Chondrocyte (in vitro differentiated cells): ENCODE results near the gene BFSP2. TPM values are rescaled to one million over a fixed set of nuclear protein-coding genes. Genes with fewer than 3 reads are reported as not detected.

Experiments used
- DNase-seq: peaks from one replicate; pipeline ENCODE4 v3.0.0; 2021; ENCODE audit warnings: mixed read lengths, low spot score
- H3K27ac Mint-ChIP-seq: one replicate; pipeline ENCODE4 v1.8.0; 2021; ENCODE audit warnings: mild to moderate bottlenecking, moderate library complexity, mixed read lengths; ENCODE audit not compliant: unreplicated experiment
- H3K27me3 Mint-ChIP-seq: 2 replicates; pipeline ENCODE4 v1.8.0; 2021; ENCODE audit warnings: low read depth, mixed read lengths
- H3K36me3 Mint-ChIP-seq: 2 replicates; pipeline ENCODE4 v1.8.0; 2021; ENCODE audit warnings: low read depth, mixed read lengths
- H3K4me1 Mint-ChIP-seq: 2 replicates; pipeline ENCODE4 v1.8.0; 2021; ENCODE audit warnings: low read depth, mild to moderate bottlenecking, mixed read lengths
- H3K4me3 Mint-ChIP-seq: one replicate; pipeline ENCODE4 v1.8.0; 2021; ENCODE audit warnings: mild to moderate bottlenecking, moderate library complexity, mixed read lengths; ENCODE audit not compliant: unreplicated experiment
- H3K9me3 Mint-ChIP-seq: 2 replicates; pipeline ENCODE4 v1.8.0; 2021; ENCODE audit warnings: low read depth, mixed read lengths
- total RNA-seq: library from RNA; stranded (reverse); gene quantifications from 3 replicates; pipeline ENCODE4 v1.2.1, GENCODE V29; 2021
- TF ChIP-seq, protein P1 (sequence below): fragments of 200-600 bp; sonication (generic); IDR thresholded peaks from 2 replicates; pipeline ENCODE4 v1.5.0; 2021; ENCODE audit warnings: antibody characterized with exemption, mild to moderate bottlenecking, moderate library complexity

Gene BFSP2
- total RNA-seq, 1 donor from 2014 or later: not detected

DNA sequence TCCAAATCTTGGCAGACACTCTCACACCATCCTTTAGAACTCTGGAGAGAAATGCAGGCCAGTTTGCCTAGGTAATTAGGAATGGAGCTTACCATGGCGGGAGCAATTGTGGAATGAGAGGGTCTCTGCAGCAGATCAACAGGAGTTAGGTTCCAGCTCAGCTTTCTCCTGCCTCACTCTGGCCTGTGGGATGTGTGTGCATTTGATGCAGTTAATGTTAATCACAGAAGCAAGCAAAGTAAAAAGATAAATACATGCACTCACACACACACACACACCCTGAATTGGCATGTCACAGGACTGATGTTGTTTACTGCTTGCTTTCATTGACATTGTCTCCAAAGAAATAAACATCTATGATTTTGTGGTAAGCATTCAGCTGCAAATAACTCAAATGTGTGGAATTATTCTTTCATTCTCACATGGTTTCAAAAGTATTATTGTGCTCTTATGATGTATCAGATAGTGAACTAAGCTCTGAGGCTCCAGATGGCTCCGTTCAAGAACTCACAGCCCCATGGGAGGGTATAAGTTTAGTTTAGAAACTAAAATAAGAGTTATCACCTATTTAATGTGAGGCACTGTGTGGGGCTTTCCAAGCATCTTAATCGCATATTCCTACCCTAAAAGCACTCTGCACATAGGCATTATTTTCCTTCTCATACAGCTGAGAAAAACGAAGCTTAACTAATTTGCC is 31.3 kb upstream of the BFSP2 start:
- Mint-ChIP-seq H3K4me3 (no peak overlapping the region), H3K36me3 (peaks cover 1% of the 10 kb centered on the region), H3K9me3 (no peaks in the 10 kb centered on the region), H3K27ac (no peak overlapping the region), H3K27me3 (peaks cover 24% of the 10 kb centered on the region), H3K4me1 (no peaks in the 10 kb centered on the region)
- no peak for DNase-seq
- TF ChIP-seq, protein P1, sequence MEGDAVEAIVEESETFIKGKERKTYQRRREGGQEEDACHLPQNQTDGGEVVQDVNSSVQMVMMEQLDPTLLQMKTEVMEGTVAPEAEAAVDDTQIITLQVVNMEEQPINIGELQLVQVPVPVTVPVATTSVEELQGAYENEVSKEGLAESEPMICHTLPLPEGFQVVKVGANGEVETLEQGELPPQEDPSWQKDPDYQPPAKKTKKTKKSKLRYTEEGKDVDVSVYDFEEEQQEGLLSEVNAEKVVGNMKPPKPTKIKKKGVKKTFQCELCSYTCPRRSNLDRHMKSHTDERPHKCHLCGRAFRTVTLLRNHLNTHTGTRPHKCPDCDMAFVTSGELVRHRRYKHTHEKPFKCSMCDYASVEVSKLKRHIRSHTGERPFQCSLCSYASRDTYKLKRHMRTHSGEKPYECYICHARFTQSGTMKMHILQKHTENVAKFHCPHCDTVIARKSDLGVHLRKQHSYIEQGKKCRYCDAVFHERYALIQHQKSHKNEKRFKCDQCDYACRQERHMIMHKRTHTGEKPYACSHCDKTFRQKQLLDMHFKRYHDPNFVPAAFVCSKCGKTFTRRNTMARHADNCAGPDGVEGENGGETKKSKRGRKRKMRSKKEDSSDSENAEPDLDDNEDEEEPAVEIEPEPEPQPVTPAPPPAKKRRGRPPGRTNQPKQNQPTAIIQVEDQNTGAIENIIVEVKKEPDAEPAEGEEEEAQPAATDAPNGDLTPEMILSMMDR: no peak

DNA sequence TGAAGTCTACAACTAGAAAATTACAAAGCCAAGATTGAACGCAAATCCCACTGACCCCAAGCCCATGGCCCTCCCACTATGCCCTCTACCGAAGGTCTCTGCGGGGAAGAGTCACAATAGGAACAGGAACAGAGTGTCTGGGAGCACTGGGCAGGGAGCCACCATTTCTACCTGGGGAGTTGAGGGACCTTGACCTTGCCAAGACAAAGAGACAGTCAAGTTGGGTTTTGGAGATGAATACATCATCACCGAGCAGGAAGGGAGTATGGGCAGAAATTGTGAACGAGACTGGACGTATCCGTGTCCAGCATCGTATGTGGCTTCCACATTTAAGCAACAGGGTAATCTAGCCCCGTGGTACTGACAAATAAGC is 30.8 kb upstream of the BFSP2 start:
- Mint-ChIP-seq H3K4me1 (no peaks in the 10 kb centered on the region), H3K9me3 (no peaks in the 10 kb centered on the region), H3K27me3 (peaks cover 24% of the 10 kb centered on the region), H3K36me3 (peaks cover 1% of the 10 kb centered on the region), H3K27ac (no peak overlapping the region), H3K4me3 (no peak overlapping the region)
- TF ChIP-seq, protein P1: no peak
- DNase-seq: no peak

DNA sequence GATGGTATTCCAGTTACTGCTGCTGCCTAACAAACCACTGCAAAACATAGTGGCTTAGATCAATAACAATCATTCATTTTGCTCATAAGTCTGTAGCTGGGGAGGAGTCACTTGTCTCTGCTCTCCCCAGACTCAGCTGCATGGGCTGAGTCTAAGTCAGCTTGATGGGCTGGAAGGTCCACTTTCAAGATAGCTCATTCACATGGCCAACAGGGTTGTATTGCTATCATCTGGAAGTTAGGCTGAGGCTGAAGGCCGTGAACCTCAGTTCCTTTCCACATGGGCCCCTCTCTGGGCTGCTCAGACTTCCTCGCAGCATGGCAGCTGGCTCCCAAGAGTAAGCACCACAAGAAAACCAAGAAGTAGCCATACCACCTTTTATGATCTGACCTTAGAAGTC is 28.7 kb upstream of the BFSP2 start:
- Mint-ChIP-seq H3K27ac (no peak overlapping the region), H3K4me3 (no peak overlapping the region), H3K9me3 (no peaks in the 10 kb centered on the region), H3K27me3 (peaks cover 17% of the 10 kb centered on the region), H3K4me1 (peaks cover 4% of the 10 kb centered on the region), H3K36me3 (no peaks in the 10 kb centered on the region)
- TF ChIP-seq, protein P1: no peak
- no peak for DNase-seq

DNA sequence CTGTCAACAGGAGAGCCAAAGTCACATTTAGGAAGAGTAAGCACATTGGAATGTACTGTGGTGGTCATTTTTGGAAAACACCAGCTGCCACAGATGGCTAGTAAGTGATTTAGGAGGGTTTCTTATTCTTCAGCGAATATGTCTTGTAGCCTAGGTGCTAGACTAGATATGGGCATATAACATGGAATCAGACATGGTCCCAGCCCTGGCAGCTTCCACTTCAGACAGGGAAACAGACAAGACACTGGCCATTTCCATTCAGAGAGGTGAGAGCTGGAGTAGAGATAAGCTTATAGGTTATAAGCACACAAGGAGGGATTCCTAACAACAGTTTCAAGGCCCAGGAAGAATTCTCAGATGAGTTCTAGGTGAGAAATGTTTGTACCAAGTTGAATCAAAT is 28.2 kb upstream of the BFSP2 start:
- no peak overlapping the region for H3K4me3 Mint-ChIP-seq
- H3K27me3 Mint-ChIP-seq: peaks cover 13% of the 10 kb centered on the region
- no peak for DNase-seq
- no peak overlapping the region for H3K27ac Mint-ChIP-seq
- H3K9me3 Mint-ChIP-seq: no peaks in the 10 kb centered on the region
- TF ChIP-seq, protein P1: no peak
- H3K36me3 Mint-ChIP-seq: no peaks in the 10 kb centered on the region
- peaks cover 4% of the 10 kb centered on the region for H3K4me1 Mint-ChIP-seq

DNA sequence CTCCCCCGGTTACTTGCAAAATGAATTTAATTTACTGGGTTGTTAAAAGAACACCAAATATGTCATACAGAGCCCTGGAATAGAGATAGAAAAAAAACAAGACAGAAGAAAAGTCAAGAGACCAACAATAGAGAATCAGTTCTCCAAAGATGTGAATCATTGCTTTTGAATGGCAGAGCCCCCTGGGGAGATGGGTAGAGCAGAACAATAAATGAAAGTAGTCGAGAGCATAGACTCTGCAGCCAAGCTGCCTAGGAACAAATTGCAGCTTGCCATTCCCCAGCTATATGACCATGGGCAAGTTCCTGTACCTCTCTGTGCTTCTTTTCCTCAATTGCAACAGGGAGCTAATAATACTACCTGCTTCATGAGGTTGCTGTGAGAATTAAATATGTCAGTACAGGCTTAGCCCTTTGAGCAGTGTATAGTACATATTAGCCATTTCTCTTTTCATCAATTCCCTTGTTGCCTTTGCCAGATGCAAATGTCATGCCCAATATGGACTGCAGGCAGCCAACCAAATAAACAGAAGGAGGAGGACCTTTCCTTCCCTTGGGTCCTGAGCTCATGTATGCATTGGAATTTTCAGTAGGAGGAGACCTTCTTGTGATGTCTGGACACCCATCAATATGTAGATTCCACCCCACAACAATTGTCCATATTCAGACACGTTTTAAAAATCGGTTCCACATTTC is 25.0 kb upstream of the BFSP2 start:
- no peaks in the 10 kb centered on the region for H3K9me3 Mint-ChIP-seq
- H3K27me3 Mint-ChIP-seq: peaks cover 2% of the 10 kb centered on the region
- DNase-seq: no peak
- TF ChIP-seq, protein P1: no peak
- H3K4me3 Mint-ChIP-seq: no peak overlapping the region
- H3K4me1 Mint-ChIP-seq: peaks cover 4% of the 10 kb centered on the region
- no peaks in the 10 kb centered on the region for H3K36me3 Mint-ChIP-seq
- H3K27ac Mint-ChIP-seq: no peak overlapping the region
